ENCODE results near the gene VPS8.

The VPS8 gene

DNA sequence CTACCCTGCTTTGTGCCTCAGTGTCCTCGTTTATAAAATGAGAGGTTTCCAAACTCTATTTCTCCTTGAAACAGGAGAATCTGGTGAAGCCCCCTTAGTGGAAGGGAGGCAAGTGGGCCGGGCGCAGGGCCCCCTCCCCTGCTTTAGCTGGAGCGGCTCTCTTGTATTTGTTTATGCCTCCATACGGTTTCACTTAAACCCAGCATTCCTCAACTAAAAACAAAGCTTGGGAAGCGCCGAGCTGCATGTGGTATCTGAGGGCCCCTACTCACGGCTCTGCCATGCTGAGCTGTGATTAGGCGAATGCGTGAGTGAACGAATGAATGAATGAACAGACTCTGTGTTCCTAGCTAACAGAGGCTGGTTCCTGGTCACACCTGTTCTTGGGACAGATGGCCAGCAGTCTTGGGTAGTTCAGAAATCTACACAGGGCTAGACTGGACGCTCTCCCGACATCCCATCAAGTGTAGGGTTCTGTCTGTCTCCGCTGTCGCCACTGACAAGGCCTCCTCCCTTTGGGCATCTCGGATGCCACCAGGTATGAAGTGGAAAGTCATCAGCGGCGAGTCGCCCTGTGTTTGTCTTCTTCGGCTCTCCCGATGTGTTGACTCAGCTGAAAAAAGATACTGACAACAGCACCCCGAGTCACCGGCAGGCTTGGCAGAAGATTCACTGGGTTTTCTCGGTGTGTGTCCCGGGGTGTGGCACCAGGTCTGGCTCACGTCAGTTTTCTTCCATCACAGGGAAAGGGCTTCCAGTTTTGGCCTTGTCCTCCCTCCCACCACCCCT, 42.4 kb upstream of the VPS8 start:
- in situ Hi-C loops (cut with MboI; ENCODE audit: low pct_unique_long_range_greater_than_20kb, low sequenced_read_pairs, unreplicated experiment) = no loop called here
- no peak for DNase-seq (ENCODE audit: low spot score)
- TF ChIP-seq, protein P1, sequence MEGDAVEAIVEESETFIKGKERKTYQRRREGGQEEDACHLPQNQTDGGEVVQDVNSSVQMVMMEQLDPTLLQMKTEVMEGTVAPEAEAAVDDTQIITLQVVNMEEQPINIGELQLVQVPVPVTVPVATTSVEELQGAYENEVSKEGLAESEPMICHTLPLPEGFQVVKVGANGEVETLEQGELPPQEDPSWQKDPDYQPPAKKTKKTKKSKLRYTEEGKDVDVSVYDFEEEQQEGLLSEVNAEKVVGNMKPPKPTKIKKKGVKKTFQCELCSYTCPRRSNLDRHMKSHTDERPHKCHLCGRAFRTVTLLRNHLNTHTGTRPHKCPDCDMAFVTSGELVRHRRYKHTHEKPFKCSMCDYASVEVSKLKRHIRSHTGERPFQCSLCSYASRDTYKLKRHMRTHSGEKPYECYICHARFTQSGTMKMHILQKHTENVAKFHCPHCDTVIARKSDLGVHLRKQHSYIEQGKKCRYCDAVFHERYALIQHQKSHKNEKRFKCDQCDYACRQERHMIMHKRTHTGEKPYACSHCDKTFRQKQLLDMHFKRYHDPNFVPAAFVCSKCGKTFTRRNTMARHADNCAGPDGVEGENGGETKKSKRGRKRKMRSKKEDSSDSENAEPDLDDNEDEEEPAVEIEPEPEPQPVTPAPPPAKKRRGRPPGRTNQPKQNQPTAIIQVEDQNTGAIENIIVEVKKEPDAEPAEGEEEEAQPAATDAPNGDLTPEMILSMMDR (IDR thresholded peaks at IDR 0.05; ENCODE audit: extremely low read depth, insufficient read depth, missing control alignments) = no peak

DNA sequence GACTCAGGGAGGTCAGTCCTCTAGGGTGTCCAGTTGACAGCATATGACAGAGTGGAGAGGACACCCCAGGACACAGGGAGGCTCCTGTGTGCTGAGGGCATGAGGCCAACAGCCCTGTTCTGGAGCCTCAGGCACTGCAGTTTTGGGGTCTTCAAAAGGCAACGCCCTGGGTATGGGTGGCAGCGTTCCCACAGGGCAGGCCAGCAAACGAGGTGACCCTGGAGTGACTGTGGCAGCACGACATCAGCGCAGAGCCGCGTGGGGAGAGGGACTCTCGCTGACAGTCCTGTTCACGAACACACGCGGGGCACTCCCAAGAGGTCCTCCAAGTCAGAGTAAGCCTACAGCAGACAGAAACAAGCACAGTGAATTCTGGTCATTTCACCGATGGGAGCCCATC, 41.4 kb upstream of the VPS8 start:
- TF ChIP-seq, protein P1 (IDR thresholded peaks at IDR 0.05; ENCODE audit: extremely low read depth, insufficient read depth, missing control alignments) = no peak
- DNase-seq (ENCODE audit: low spot score) = no peak
- in situ Hi-C loops (cut with MboI; ENCODE audit: low pct_unique_long_range_greater_than_20kb, low sequenced_read_pairs, unreplicated experiment) = no loop called here

DNA sequence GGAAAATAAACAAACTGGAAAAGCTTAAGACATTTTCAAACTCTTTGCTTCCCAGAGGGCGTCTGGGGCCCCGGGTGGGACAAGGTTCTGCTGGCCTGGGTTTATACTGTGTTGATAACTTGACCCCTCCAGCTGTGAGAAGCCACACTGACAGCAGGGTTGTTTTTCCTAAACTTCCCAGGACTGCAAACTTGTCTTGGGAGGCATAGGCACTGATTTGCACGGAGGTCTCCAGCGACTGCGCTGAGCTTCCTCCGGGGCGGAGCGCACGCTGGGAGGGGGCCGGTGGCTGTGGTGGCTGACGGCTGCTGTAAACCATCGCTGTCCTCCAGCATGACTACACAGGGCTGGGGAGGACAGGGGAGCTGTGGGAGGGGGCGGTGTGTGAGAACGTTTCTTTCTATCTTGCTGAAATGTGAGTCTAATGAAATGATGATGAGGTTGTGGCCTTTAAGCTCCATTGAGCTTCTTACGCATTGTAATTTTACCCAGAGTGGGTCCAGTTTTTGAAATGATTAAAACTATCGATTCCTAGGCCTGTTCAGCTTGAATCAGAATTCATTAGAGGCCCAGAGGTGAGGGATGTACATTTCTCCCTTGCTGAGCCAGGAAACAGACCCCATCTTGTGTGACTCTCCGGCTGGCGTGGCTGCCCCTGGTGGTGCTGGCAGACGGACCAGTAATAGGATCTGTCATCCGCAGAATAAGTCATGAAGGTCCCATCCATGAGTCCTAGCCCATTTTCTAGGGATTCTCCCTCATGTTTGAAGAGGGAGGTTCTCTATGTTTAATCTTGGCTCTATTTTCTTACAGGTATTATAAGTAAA, 40.5 kb upstream of the VPS8 start:
- no peak for DNase-seq (ENCODE audit: low spot score)
- TF ChIP-seq, protein P1 (IDR thresholded peaks at IDR 0.05; ENCODE audit: extremely low read depth, insufficient read depth, missing control alignments) = no peak
- in situ Hi-C loops (cut with MboI; ENCODE audit: low pct_unique_long_range_greater_than_20kb, low sequenced_read_pairs, unreplicated experiment) = no loop called here

DNA sequence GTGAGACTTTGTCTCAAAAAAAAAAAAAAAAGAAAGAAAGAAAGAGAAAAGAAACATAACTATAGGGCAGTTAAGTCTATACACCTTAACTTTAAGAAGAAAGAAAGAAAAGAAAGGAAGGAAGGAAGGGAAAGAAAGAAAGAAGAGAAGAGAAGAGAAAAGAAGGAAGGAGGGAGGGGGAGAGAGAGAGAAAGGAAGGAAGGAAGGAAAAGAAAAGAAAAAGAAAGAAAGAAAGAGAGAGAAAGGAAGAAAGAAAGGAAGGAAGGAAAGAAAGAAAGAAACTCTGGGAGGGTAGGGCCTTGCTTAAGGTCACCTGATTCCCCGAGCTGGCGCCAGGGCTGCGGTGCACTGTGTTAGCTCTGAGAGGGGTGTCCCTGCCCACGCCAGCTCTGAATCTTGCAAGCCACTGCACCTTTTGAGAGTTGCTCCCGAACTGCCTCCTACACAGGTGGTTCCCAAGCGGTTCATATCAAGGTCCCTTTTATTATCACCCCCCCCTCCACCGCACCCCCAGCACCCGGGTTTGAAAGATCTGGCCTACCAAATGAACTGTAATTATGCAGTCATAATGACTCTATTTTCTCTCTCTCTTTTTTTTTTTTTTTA, 39.2 kb upstream of the VPS8 start:
- in situ Hi-C loops (cut with MboI; ENCODE audit: low pct_unique_long_range_greater_than_20kb, low sequenced_read_pairs, unreplicated experiment) = no loop called here
- DNase-seq (ENCODE audit: low spot score) = no peak
- TF ChIP-seq, protein P1 (IDR thresholded peaks at IDR 0.05; ENCODE audit: extremely low read depth, insufficient read depth, missing control alignments) = no peak

DNA sequence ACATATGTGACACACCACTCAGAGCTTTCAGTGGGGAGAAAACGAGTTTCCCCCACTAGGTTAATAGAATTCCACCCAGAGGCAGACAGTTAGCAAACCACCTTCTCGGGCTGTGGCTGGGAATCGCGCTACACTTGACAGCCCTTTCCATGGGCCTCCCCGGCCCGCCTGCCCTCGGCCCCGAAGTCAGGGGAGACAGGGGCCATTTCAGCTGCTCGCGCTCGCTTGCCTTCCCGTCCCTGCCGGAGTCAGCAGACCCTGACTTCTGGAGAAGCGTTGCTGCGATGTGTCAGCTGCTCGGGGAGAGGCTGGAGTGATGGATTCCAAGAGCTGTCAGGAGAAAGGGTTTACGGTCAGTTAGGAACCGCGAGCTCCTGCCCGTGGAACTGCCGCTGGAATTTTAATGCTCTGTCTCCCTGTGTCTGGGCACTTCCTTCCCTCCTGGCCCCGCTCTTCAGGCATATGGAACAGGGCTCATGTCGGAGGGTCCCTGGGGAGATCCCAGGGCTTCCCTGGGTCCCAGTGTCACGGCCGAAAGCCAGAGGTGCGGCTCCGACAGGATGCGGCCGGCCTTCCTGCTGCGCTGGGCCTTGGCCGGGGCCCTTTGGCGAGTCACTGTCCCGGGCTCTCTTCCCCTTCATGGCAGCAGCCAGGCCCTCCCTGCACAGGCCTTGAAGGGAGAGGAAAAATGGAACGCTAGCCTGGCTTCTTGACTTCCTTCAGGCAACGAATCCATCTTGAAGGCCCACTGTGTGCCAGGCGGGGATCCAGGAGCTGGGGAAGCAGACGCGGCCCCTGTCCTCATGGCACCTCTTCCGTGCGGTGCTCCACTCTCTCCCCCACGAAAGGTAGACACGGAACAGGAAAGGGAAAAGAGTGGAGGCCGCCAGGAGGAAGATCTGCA, 38.4 kb upstream of the VPS8 start:
- no peak for DNase-seq (ENCODE audit: low spot score)
- TF ChIP-seq, protein P1 (IDR thresholded peaks at IDR 0.05; ENCODE audit: extremely low read depth, insufficient read depth, missing control alignments) = no peak
- in situ Hi-C loops (cut with MboI; ENCODE audit: low pct_unique_long_range_greater_than_20kb, low sequenced_read_pairs, unreplicated experiment) = no loop called here

DNA sequence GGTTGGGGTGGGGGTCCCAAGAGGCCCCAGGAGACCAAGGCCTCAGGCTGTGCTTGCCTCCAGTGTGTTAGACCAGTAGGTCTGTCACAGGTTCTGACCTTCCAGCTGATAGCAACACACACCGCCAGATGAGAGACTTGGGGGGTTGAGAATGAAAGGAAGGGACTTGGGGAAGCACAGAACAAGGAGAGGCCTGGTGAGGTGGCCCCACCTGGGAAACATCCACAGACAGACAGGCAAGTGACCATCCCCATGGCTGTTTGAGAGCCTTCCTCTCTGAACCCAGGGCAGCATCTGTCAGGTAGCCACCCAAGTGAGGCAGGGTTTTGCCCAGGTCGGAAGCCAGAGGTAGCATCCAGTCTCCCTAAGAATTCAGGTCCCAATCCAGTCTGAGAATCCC, 35.0 kb upstream of the VPS8 start:
- in situ Hi-C loops (cut with MboI; ENCODE audit: low pct_unique_long_range_greater_than_20kb, low sequenced_read_pairs, unreplicated experiment) = no loop called here
- TF ChIP-seq, protein P1 (IDR thresholded peaks at IDR 0.05; ENCODE audit: extremely low read depth, insufficient read depth, missing control alignments) = no peak
- DNase-seq (ENCODE audit: low spot score) = no peak
